G401 (cell line): ENCODE measurements around the gene EIF1. TPM values are rescaled to one million over a fixed set of nuclear protein-coding genes. Genes with fewer than 3 reads are reported as not detected.

Experiments
- total RNA-seq: library from RNA; depleted of rRNA; stranded (reverse); fragments of >200 nt; shearing (Covaris generic); gene quantifications from 2 replicates; pipeline ENCODE4 v1.2.3, GENCODE V29; 2014; rRNA removed

Gene EIF1
- total RNA-seq, 1 experiment from 2014 or later: 39.6 TPM

Other genes with a start within 250 kb of the EIF1 start
- not detected in 2 replicates for gene KRT38, start 247.9 kb upstream of the EIF1 start, total RNA-seq
- gene KRT32, start 221.5 kb upstream of the EIF1 start, total RNA-seq: not detected in 2 replicates
- gene KRT35, start 207.7 kb upstream of the EIF1 start, total RNA-seq: not detected in 2 replicates
- gene KRT36, start 199.0 kb upstream of the EIF1 start, total RNA-seq: not detected in 2 replicates
- not detected in 2 replicates for gene KRT13, start 183.3 kb upstream of the EIF1 start, total RNA-seq
- gene KRT15, start 170.0 kb upstream of the EIF1 start, total RNA-seq: not detected in 2 replicates
- 7.8 TPM in 1 of 2 replicates, not detected in the other for gene KRT19, start 160.6 kb upstream of the EIF1 start, total RNA-seq
- not detected in 2 replicates for gene KRT9, start 116.8 kb upstream of the EIF1 start, total RNA-seq
- not detected in 2 replicates for gene KRT14, start 102.0 kb upstream of the EIF1 start, total RNA-seq
- gene KRT16, start 76.1 kb upstream of the EIF1 start, total RNA-seq: not detected in 2 replicates
- gene KRT17, start 64.3 kb upstream of the EIF1 start, total RNA-seq: not detected in 2 replicates
- not detected in 2 replicates for gene GAST, start 23.4 kb downstream of the EIF1 start, total RNA-seq
- 1.1 and 1.6 TPM in 2 replicates for gene HAP1, start 45.8 kb downstream of the EIF1 start, total RNA-seq
- 44.9 and 57.8 TPM in 2 replicates for gene JUP, start 97.8 kb downstream of the EIF1 start, total RNA-seq
- 30.5 and 40.4 TPM in 2 replicates for gene P3H4, start 123.1 kb downstream of the EIF1 start, total RNA-seq
- gene FKBP10, start 124.1 kb downstream of the EIF1 start, total RNA-seq: 207 and 220 TPM in 2 replicates
- 75.8 and 77.8 TPM in 2 replicates for gene NT5C3B, start 147.3 kb downstream of the EIF1 start, total RNA-seq
- not detected in 2 replicates for gene KLHL10, start 148.9 kb downstream of the EIF1 start, total RNA-seq
- gene KLHL11, start 176.5 kb downstream of the EIF1 start, total RNA-seq: 13.4 and 16.2 TPM in 2 replicates
- 193 and 255 TPM in 2 replicates for gene ACLY, start 230.1 kb downstream of the EIF1 start, total RNA-seq
- gene ODAD4, start 241.7 kb downstream of the EIF1 start, total RNA-seq: 1.7 TPM in 1 of 2 replicates, not detected in the other